Lung microvascular endothelial cell (primary cell): ENCODE measurements around the gene PRMT9. TPM values are rescaled to one million over a fixed set of nuclear protein-coding genes. Genes with fewer than 3 reads are reported as not detected.

Source experiments
- DNase-seq, 2 donors: peaks; one replicate each; pipeline versions ENCODE4 v3.0.0 to v3.0.0-alpha.2; 2010; ENCODE audit warnings: low read depth in 2 of 2
- total RNA-seq: library from RNA; depleted of rRNA; stranded (reverse); fragments of >200 nt; gene quantifications from 2 replicates; pipeline ENCODE4 v1.2.1, GENCODE V29; 2014

The PRMT9 gene
- total RNA-seq, 1 donor from 2014 or later: 7.1 TPM

GRCh38 chr4:147678796-147679549, 5.0 kb downstream of the PRMT9 start:
- no peak for DNase-seq

GRCh38 chr4:147678106-147678505, 5.9 kb downstream of the PRMT9 start:
- DNase-seq: no peak

- no peak for DNase-seq
Measured at GRCh38 chr4:147674496-147674895, 9.5 kb downstream of the PRMT9 start.

- DNase-seq: no peak
Measured at GRCh38 chr4:147674073-147674472, 9.9 kb downstream of the PRMT9 start.

- DNase-seq: no peak
Measured at GRCh38 chr4:147658501-147658900, 25.5 kb downstream of the PRMT9 start.

- DNase-seq: no peak
Measured at GRCh38 chr4:147655639-147656038, 28.3 kb downstream of the PRMT9 start.

- DNase-seq: no peak
Measured at GRCh38 chr4:147651563-147651962, 32.4 kb downstream of the PRMT9 start.

GRCh38 chr4:147648656-147649055, 35.3 kb downstream of the PRMT9 start:
- DNase-seq: no peak

- no peak for DNase-seq
Measured at GRCh38 chr4:147645099-147645498, 38.9 kb downstream of the PRMT9 start.

- DNase-seq: no peak
Measured at GRCh38 chr4:147644471-147644870, 39.5 kb downstream of the PRMT9 start.

GRCh38 chr4:147643616-147644015, 40.3 kb downstream of the PRMT9 start:
- DNase-seq: no peak

- DNase-seq: no peak
Measured at GRCh38 chr4:147640331-147640730, 43.6 kb downstream of the PRMT9 start.

GRCh38 chr4:147639388-147639787, 44.6 kb downstream of the PRMT9 start:
- DNase-seq: no peak

- no peak for DNase-seq
Measured at GRCh38 chr4:147638942-147639341, 45.0 kb downstream of the PRMT9 start.

- DNase-seq: no peak
Measured at GRCh38 chr4:147638365-147638764, 45.6 kb downstream of the PRMT9 start.

GRCh38 chr4:147635348-147635747, 48.6 kb downstream of the PRMT9 start:
- no peak for DNase-seq

GRCh38 chr4:147633643-147634042, 50.3 kb downstream of the PRMT9 start:
- DNase-seq: no peak

- no peak for DNase-seq
Measured at GRCh38 chr4:147633113-147633512, 50.9 kb downstream of the PRMT9 start.

- DNase-seq: no peak
Measured at GRCh38 chr4:147629783-147630730, 53.9 kb downstream of the PRMT9 start.

GRCh38 chr4:147628415-147628814, 55.5 kb downstream of the PRMT9 start:
- no peak for DNase-seq

GRCh38 chr4:147626903-147627302, 57.1 kb downstream of the PRMT9 start:
- DNase-seq: no peak

GRCh38 chr4:147625733-147626132, 58.2 kb downstream of the PRMT9 start:
- DNase-seq: no peak

GRCh38 chr4:147620315-147620714, 63.6 kb downstream of the PRMT9 start:
- no peak for DNase-seq
